PC-9 (cell line): ENCODE results near the gene LRG1. TPM values are rescaled to one million over a fixed set of nuclear protein-coding genes. Genes with fewer than 3 reads are reported as not detected.

Experiments used
- BruUV-seq: library from RNA; stranded (reverse); fragments of 400-500 nt; replicated peaks from 2 replicates; lab custom pipeline; 2021; lab: Mats Ljungman, UMichigan
- CTCF ChIA-PET: fragments of 300-600 bp; sonication (Branson Sonifier 250); formaldehyde crosslinking; loops from one replicate; lab custom pipeline; 2022; ENCODE audit warnings: antibody characterized with exemption; lab: Charles Lee
- POLR2A ChIA-PET: fragments of 300-600 bp; sonication (Branson Sonifier 250); formaldehyde crosslinking; loops from one replicate; lab custom pipeline; 2022; ENCODE audit warnings: antibody characterized with exemption; ENCODE audit not compliant: unreplicated experiment; lab: Charles Lee
- DNase-seq, 2 experiments: peaks; one replicate each; pipeline versions ENCODE4 v3.0.0 to v3.0.0-alpha.2; 2015 to 2022; ENCODE audit warnings: mixed read lengths in 1 of 2
- H2AFZ ChIP-seq: fragments of 200-600 bp; sonication (generic); 2 replicates; pipeline ENCODE4 v1.8.1; 2017; ENCODE audit warnings: antibody characterized with exemption
- H3F3A ChIP-seq: fragments of 200-600 bp; sonication (generic); 2 replicates; pipeline ENCODE4 v1.8.1; 2017; ENCODE audit warnings: antibody characterized with exemption, mild to moderate bottlenecking, low read depth; ENCODE audit not compliant: insufficient read depth
- H3K27ac ChIP-seq: fragments of 200-600 bp; sonication (generic); 2 replicates; pipeline ENCODE4 v1.6.1; 2016; ENCODE audit warnings: mixed run types
- H3K27me3 ChIP-seq: fragments of 200-600 bp; sonication (generic); 2 replicates; pipeline ENCODE4 v1.6.1; 2016; ENCODE audit warnings: low read depth, mixed run types; ENCODE audit not compliant: insufficient read depth
- H3K36me3 ChIP-seq: fragments of 200-600 bp; sonication (generic); 2 replicates; pipeline ENCODE4 v1.6.1; 2016; ENCODE audit warnings: low read depth, mixed run types
- H3K4me1 ChIP-seq: fragments of 200-600 bp; sonication (generic); replicated peaks from 2 replicates; pipeline ENCODE4 v1.6.1; 2016; ENCODE audit warnings: mixed run types; ENCODE audit not compliant: insufficient read depth
- H3K4me2 ChIP-seq: fragments of 200-600 bp; sonication (generic); 2 replicates; pipeline ENCODE4 v1.6.1; 2017; ENCODE audit warnings: mixed run types
- H3K4me3 ChIP-seq: fragments of 200-600 bp; sonication (generic); 2 replicates; pipeline ENCODE4 v1.6.1; 2016; ENCODE audit warnings: mixed run types
- H3K79me2 ChIP-seq: fragments of 200-600 bp; sonication (generic); 2 replicates; pipeline ENCODE4 v1.6.1; 2017; ENCODE audit warnings: low read depth, mixed run types
- H3K9me2 ChIP-seq: fragments of 200-600 bp; sonication (generic); 2 replicates; pipeline ENCODE4 v1.8.1; 2017; ENCODE audit warnings: mild to moderate bottlenecking; ENCODE audit not compliant: insufficient read depth
- H3K9me3 ChIP-seq: fragments of 200-600 bp; sonication (generic); 2 replicates; pipeline ENCODE4 v1.8.1; 2016; ENCODE audit warnings: low read depth; ENCODE audit not compliant: insufficient read depth
- H4K20me1 ChIP-seq: fragments of 200-600 bp; sonication (generic); 2 replicates; pipeline ENCODE4 v1.8.1; 2017; ENCODE audit not compliant: insufficient read depth
- CTCF ChIP-seq: fragments of 200-600 bp; sonication (generic); conservative IDR thresholded peaks from 2 replicates; pipeline ENCODE4 v1.6.1; 2017; ENCODE audit warnings: mixed run types, antibody characterized with exemption, mild to moderate bottlenecking, moderate library complexity
- EZH2 ChIP-seq: fragments of 200-600 bp; sonication (generic); IDR thresholded peaks from 2 replicates; pipeline ENCODE4 v1.8.0; 2017; ENCODE audit warnings: antibody characterized with exemption, low read depth
- intact Hi-C: fragments of 100-400 bp; cut with micrococcal nuclease; formaldehyde crosslinking; loops from one replicate; pipeline ENCODE4 v1.10.0; 2022; ENCODE audit not compliant: unreplicated experiment
- total RNA-seq: library from RNA; stranded (reverse); gene quantifications from 2 replicates; pipeline ENCODE4 v1.2.3, GENCODE V29; 2021

LRG1 gene
- total RNA-seq, 1 experiment from 2014 or later: 25.6 TPM

- Histone ChIP-seq H3K79me2 (no peaks in the 10 kb centered on the region), H3K4me1 (no peaks in the 10 kb centered on the region), H3K27me3 (no peaks in the 10 kb centered on the region), H3F3A (no peaks in the 10 kb centered on the region), H3K4me3 (no peak overlapping the region), H3K9me2 (no peaks in the 10 kb centered on the region), H3K36me3 (no peaks in the 10 kb centered on the region; the same call in 1 of the 2 replicates), H2AFZ (no peak overlapping the region), H3K27ac (no peak overlapping the region), H3K9me3 (no peaks in the 10 kb centered on the region), H3K4me2 (no peak overlapping the region), H4K20me1 (no peaks in the 10 kb centered on the region)
- intact Hi-C loops: no loop called here
- BruUV-seq: TSS peak; percentile 17
- ChIA-PET POLR2A (no interaction called here), CTCF (no interaction called here)
- TF ChIP-seq CTCF: no peak
- no peak for TF ChIP-seq EZH2
- DNase-seq: no peak
These were observed 45.7 kb downstream of the LRG1 start for GRCh38 chr19:4493929-4494690.

- Histone ChIP-seq H3K4me3 (no peak overlapping the region), H3K79me2 (no peaks in the 10 kb centered on the region), H3K4me1 (no peaks in the 10 kb centered on the region), H2AFZ (no peak overlapping the region), H3K9me3 (no peaks in the 10 kb centered on the region), H3K4me2 (no peak overlapping the region), H4K20me1 (no peaks in the 10 kb centered on the region), H3K27me3 (no peaks in the 10 kb centered on the region), H3K9me2 (no peaks in the 10 kb centered on the region), H3K36me3 (no peaks in the 10 kb centered on the region; the same call in 1 of the 2 replicates), H3K27ac (no peak overlapping the region), H3F3A (no peaks in the 10 kb centered on the region)
- intact Hi-C loops: no loop called here
- ChIA-PET CTCF (no interaction called here), POLR2A (no interaction called here)
- TF ChIP-seq CTCF (no peak), EZH2 (no peak)
- BruUV-seq: no TSS peak
- no peak for DNase-seq
These were observed 46.5 kb downstream of the LRG1 start for GRCh38 chr19:4493104-4493928.

GRCh38 chr19:4492337-4493103 is 47.3 kb downstream of the LRG1 start:
- Histone ChIP-seq H3K27me3 (no peaks in the 10 kb centered on the region), H4K20me1 (no peaks in the 10 kb centered on the region), H3F3A (no peaks in the 10 kb centered on the region), H3K36me3 (no peaks in the 10 kb centered on the region; the same call in 1 of the 2 replicates), H3K9me2 (no peaks in the 10 kb centered on the region), H3K79me2 (no peaks in the 10 kb centered on the region), H3K4me3 (no peak overlapping the region), H3K4me2 (no peak overlapping the region), H3K27ac (no peak overlapping the region), H3K9me3 (no peaks in the 10 kb centered on the region), H2AFZ (no peak overlapping the region), H3K4me1 (no peaks in the 10 kb centered on the region)
- intact Hi-C loops: no loop called here
- DNase-seq: no peak
- TF ChIP-seq CTCF (no peak), EZH2 (no peak)
- ChIA-PET CTCF (no interaction called here), POLR2A (no interaction called here)
- BruUV-seq: no TSS peak
